Measurements from ENCODE around the gene GLI2. TPM values are rescaled to one million over a fixed set of nuclear protein-coding genes. Genes with fewer than 3 reads are reported as not detected.

The GLI2 gene
- total RNA-seq, 1 experiment from 2014 or later, result 20.0 TPM

- Histone ChIP-seq H3K27me3 (replicated peaks) (no peaks in the 10 kb centered on the region), H3K36me3 (no peaks in the 10 kb centered on the region), H3K4me3 (no peak overlapping the region), H3K9me3 (replicated peaks) (no peaks in the 10 kb centered on the region), H3K4me1 (replicated peaks) (peaks cover 25% of the 10 kb centered on the region), H3K27ac (no peak overlapping the region)
- DNase-seq (ENCODE audit: low read depth in 1 of 2, low spot score in 2 of 2), result no peak
Measured at GRCh38 chr2:120702801-120703200, 32.9 kb upstream of the GLI2 start.

DNA sequence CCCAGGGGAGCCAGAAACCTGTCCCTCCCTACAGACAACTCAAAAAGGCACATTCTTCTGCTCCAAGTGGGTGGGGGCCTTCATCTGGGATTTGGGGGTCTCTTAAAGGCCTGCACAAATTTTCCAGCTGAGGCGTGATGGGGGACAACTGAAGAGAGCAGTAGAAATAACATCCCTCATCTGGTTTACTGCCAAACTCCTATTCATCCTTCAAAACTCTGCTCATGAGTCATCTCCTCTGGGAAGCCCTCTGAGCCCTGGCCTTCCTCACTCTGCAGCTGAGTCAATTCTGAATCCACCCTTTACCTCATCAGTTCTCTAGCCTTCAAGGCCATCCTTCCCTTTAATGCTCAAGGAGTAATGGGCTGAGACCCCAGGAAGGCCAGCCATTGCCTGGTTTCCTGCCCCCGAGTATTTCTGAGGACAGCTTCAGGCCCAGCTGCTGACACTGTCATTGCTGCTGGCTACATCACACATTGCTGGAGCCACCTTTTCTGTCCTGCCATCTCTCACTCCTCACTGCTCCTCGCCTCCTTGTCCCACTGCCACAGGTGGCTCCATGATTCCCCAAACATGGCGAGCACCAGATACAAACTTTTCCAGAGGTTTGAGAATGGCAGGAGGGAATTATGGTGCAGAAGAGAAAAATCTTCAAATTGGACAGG is 32.2 kb upstream of the GLI2 start:
- H3K36me3 ChIP-seq, result no peaks in the 10 kb centered on the region
- H3K4me1 ChIP-seq (replicated peaks), result peaks cover 25% of the 10 kb centered on the region
- DNase-seq (ENCODE audit: low read depth in 1 of 2, low spot score in 2 of 2), result peak; percentile 70 to 75
- no peak overlapping the region for H3K27ac ChIP-seq
- no peak overlapping the region for H3K4me3 ChIP-seq
- H3K9me3 ChIP-seq (replicated peaks), result no peaks in the 10 kb centered on the region
- H3K27me3 ChIP-seq (replicated peaks), result no peaks in the 10 kb centered on the region

GRCh38 chr2:120704696-120705095 is 31.0 kb upstream of the GLI2 start:
- H3K4me3 ChIP-seq, result no peak overlapping the region
- H3K4me1 ChIP-seq (replicated peaks), result peaks cover 31% of the 10 kb centered on the region
- no peak overlapping the region for H3K27ac ChIP-seq
- no peaks in the 10 kb centered on the region for H3K27me3 ChIP-seq (replicated peaks)
- no peaks in the 10 kb centered on the region for H3K9me3 ChIP-seq (replicated peaks)
- no peak for DNase-seq (ENCODE audit: low read depth in 1 of 2, low spot score in 2 of 2)
- no peaks in the 10 kb centered on the region for H3K36me3 ChIP-seq

GRCh38 chr2:120707816-120708215 is 27.9 kb upstream of the GLI2 start:
- Histone ChIP-seq H3K4me1 (replicated peaks) (peaks cover 32% of the 10 kb centered on the region), H3K27ac (no peak overlapping the region), H3K27me3 (replicated peaks) (no peaks in the 10 kb centered on the region), H3K36me3 (no peaks in the 10 kb centered on the region), H3K4me3 (no peak overlapping the region), H3K9me3 (replicated peaks) (no peaks in the 10 kb centered on the region)
- DNase-seq (ENCODE audit: low read depth in 1 of 2, low spot score in 2 of 2), result no peak

- no peak overlapping the region for H3K27ac ChIP-seq
- no peaks in the 10 kb centered on the region for H3K27me3 ChIP-seq (replicated peaks)
- no peaks in the 10 kb centered on the region for H3K9me3 ChIP-seq (replicated peaks)
- no peak overlapping the region for H3K4me3 ChIP-seq
- DNase-seq (ENCODE audit: low read depth in 1 of 2, low spot score in 2 of 2), result no peak
- no peaks in the 10 kb centered on the region for H3K36me3 ChIP-seq
- peaks cover 19% of the 10 kb centered on the region for H3K4me1 ChIP-seq (replicated peaks)
Measured at GRCh38 chr2:120708944-120709607, 26.6 kb upstream of the GLI2 start.

DNA sequence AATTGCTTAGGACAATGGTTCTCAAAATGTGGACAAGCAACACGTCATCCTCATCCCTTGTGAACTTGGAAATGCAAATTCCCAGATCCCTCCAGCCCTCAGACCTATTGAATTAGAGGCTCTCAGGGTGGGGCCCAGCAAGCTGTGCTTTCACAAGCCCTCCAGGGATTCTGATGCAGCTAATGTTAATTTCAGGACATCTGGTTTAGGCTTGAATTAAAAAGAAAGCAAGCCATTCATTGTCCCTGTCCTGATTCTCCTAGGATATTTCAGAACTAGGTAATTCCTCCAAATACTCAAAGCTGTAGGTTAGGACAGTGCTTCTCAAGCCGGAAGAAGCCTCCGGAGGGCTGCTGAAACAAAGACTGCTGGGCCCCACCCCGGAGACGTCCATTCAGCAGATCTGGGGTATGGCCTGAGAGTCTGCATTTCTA is 26.0 kb upstream of the GLI2 start:
- Histone ChIP-seq H3K4me1 (replicated peaks) (peaks cover 14% of the 10 kb centered on the region), H3K27ac (peak overlapping the region; percentile 32), H3K9me3 (replicated peaks) (no peaks in the 10 kb centered on the region), H3K4me3 (no peak overlapping the region), H3K27me3 (replicated peaks) (no peaks in the 10 kb centered on the region), H3K36me3 (no peaks in the 10 kb centered on the region)
- DNase-seq (ENCODE audit: low read depth in 1 of 2, low spot score in 2 of 2), result peak in 1 of 2 experiments; percentile 23

DNA sequence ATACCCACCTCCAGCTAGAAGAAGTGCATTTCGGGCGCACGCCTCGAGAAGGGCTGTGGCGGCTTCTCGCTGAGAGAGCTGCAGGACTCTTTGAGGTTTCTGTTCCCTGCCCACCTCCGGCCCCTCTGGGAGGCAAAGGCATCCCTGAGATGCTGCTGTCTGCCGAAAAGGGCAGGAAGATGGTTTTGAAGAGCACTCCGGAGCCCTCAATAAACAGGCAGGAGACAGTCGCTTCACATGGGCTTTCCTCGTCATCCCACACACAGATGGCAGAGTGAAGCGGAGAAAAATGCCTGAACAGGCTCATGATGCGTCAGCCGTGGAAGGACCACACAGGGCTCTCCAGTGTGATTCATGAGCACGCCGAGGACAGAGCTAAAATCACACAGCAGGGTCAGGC is 25.4 kb upstream of the GLI2 start:
- Histone ChIP-seq H3K27ac (peak overlapping the region; percentile 32), H3K4me3 (no peak overlapping the region), H3K4me1 (replicated peaks) (peaks cover 12% of the 10 kb centered on the region), H3K36me3 (no peaks in the 10 kb centered on the region), H3K9me3 (replicated peaks) (no peaks in the 10 kb centered on the region), H3K27me3 (replicated peaks) (no peaks in the 10 kb centered on the region)
- peak; percentile 83 to 93 for DNase-seq (ENCODE audit: low read depth in 1 of 2, low spot score in 2 of 2)

- Histone ChIP-seq H3K36me3 (no peaks in the 10 kb centered on the region), H3K9me3 (replicated peaks) (no peaks in the 10 kb centered on the region), H3K27me3 (replicated peaks) (no peaks in the 10 kb centered on the region), H3K4me3 (no peak overlapping the region), H3K27ac (no peak overlapping the region), H3K4me1 (replicated peaks) (peaks cover 12% of the 10 kb centered on the region)
- no peak for DNase-seq (ENCODE audit: low read depth in 1 of 2, low spot score in 2 of 2)
Measured at GRCh38 chr2:120711694-120712093, 24.0 kb upstream of the GLI2 start.

DNA sequence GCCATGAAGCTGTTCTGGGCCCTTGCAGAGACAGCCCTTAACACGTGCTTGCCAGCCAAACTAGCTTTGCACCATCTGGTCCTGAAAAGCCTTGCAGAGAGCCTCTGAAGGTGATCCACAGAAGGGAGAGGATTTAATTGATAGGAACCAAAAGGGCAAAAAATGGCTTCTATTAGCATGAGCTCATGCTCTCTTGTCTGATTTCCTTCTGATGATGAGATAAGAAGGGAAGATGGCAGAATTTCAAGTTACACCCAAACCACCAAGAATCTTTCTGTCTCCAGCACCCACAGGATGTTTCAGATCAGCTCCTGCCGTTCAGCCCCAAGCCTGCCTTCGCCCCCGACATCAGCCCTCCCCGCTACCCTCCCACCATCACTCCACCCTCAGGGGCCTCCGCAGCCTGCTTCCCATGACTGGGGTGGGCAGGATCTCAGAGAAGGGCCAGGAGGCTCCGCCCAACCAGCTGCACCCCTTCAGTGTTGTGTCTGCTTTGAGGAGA is 23.4 kb upstream of the GLI2 start:
- H3K9me3 ChIP-seq (replicated peaks), result no peaks in the 10 kb centered on the region
- no peak overlapping the region for H3K4me3 ChIP-seq
- no peaks in the 10 kb centered on the region for H3K36me3 ChIP-seq
- no peak overlapping the region for H3K27ac ChIP-seq
- H3K27me3 ChIP-seq (replicated peaks), result no peaks in the 10 kb centered on the region
- no peak for DNase-seq (ENCODE audit: low read depth in 1 of 2, low spot score in 2 of 2)
- H3K4me1 ChIP-seq (replicated peaks), result peaks cover 12% of the 10 kb centered on the region

GRCh38 chr2:120715353-120715752 is 20.3 kb upstream of the GLI2 start:
- H3K9me3 ChIP-seq (replicated peaks), result no peaks in the 10 kb centered on the region
- DNase-seq (ENCODE audit: low read depth in 1 of 2, low spot score in 2 of 2), result no peak
- no peak overlapping the region for H3K4me3 ChIP-seq
- no peaks in the 10 kb centered on the region; the same call in 1 of the 2 replicates for H3K4me1 ChIP-seq (replicated peaks)
- no peaks in the 10 kb centered on the region for H3K36me3 ChIP-seq
- no peak overlapping the region for H3K27ac ChIP-seq
- H3K27me3 ChIP-seq (replicated peaks), result no peaks in the 10 kb centered on the region

DNA sequence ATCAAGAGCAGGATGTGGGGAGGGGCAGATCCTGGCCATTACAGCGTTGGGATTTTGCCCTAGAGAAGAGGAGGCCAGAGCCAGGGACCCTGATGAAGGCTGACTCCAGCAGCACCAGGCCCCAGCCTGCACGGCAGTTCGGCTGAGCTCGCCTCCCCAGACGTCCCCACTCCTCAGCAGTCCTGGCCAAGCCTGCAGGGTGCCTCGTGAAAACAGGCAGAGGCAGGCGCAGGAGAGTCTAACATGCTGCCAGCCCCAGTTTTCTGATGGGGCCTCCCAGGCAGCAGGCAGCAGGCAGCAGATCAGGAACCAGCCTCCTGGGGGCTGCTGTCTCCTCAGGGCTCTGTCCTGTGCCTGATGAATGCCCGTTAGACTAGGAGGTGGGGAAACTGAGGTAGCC is 19.7 kb upstream of the GLI2 start:
- Histone ChIP-seq H3K27me3 (replicated peaks) (no peaks in the 10 kb centered on the region), H3K4me1 (replicated peaks) (no peaks in the 10 kb centered on the region), H3K27ac (no peak overlapping the region), H3K4me3 (no peak overlapping the region), H3K36me3 (no peaks in the 10 kb centered on the region), H3K9me3 (replicated peaks) (no peaks in the 10 kb centered on the region)
- no peak for DNase-seq (ENCODE audit: low read depth in 1 of 2, low spot score in 2 of 2)

DNA sequence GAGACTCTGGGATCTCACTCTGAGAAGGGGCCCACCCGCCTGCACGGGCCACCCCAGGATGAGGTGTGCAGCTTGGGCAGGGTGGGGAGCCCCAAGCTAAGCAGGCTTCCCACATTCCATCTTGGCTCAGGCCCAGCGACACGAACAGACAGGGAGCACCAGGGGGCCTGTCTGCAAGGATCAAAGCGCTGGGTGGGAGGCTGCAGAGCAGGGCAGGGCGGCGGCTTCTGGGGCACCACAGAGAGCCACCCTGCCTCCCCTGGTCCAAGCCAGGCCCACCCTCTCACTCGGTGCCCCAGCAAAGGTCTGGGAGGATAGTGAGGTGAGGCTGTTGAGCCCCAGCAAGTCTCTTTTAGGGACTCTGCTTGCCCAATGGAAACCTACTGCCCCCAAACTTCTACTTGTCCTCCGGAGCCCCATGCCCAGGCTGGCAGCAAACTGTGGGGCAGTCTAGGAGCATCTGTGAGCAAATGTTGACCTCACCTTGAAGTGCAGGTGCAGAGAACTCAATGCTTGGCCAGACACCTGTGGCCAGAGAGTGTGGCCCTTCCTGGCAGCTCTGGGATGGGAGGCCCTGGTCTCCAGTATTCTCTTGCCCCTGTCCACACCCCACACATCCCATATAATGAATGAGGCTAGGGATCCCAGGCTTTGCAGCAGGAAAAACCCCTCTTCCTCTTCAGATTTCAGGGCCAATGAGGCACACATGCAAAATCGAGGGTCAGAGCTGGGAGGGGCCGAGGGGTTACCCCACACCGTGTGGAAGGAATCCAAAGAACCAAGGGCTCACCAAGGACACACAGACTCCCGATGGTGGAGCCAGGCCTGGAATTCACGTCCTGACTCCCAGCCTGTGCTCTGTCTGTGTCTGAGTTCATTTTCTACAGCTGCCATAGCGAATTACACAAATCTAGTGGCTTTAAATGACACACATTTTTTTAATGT is 18.8 kb upstream of the GLI2 start:
- Histone ChIP-seq H3K36me3 (no peaks in the 10 kb centered on the region), H3K27ac (no peak overlapping the region), H3K9me3 (replicated peaks) (no peaks in the 10 kb centered on the region), H3K4me3 (no peak overlapping the region), H3K27me3 (replicated peaks) (no peaks in the 10 kb centered on the region), H3K4me1 (replicated peaks) (peaks cover under 1% of the 10 kb centered on the region)
- no peak for DNase-seq (ENCODE audit: low read depth in 1 of 2, low spot score in 2 of 2)

- Histone ChIP-seq H3K27me3 (replicated peaks) (no peaks in the 10 kb centered on the region), H3K36me3 (no peaks in the 10 kb centered on the region), H3K9me3 (replicated peaks) (no peaks in the 10 kb centered on the region), H3K4me1 (replicated peaks) (peaks cover 14% of the 10 kb centered on the region), H3K4me3 (no peak overlapping the region), H3K27ac (no peak overlapping the region)
- DNase-seq (ENCODE audit: low read depth in 1 of 2, low spot score in 2 of 2), result no peak
Measured at GRCh38 chr2:120719491-120719890, 16.2 kb upstream of the GLI2 start.

DNA sequence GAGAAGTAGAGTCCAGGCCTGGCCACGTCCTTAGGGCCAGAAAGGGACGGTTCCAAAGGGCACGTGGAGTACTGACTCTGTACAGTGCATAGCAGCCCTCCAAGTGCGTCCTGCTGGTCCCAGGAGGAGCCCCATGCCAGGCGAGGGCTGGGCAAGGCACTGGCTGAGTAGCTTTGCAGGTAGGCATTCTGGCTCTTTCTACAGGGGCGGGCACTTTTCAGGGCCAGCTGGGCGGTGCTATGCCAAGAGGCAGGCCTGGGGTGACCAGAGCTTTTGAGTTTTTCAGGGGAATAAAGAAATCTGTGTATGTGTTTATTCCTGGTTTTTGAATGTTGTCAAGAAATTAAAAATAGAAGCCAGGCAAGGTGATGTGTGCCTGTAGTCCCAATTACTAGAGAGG is 15.4 kb upstream of the GLI2 start:
- H3K27ac ChIP-seq, result no peak overlapping the region

More for the DNA sequence above, 15.4 kb upstream of the GLI2 start:
- Histone ChIP-seq H3K4me3 (no peak overlapping the region), H3K27me3 (replicated peaks) (no peaks in the 10 kb centered on the region), H3K4me1 (replicated peaks) (peaks cover 14% of the 10 kb centered on the region), H3K36me3 (no peaks in the 10 kb centered on the region), H3K9me3 (replicated peaks) (no peaks in the 10 kb centered on the region)
- DNase-seq (ENCODE audit: low read depth in 1 of 2, low spot score in 2 of 2), result no peak

Data from SJSA1 (cell line).